A549 treated with RU486 at 1 μM for 4 hours (cell line): Measurements from ENCODE around the gene ZNF22. TPM values are rescaled to one million over a fixed set of nuclear protein-coding genes. Genes with fewer than 3 reads are reported as not detected.

Experiments used
- total RNA-seq: library from RNA; stranded (reverse); fragments of 200-300 nt; extraction: Qiagen RNA extraction; gene quantifications from 5 replicates; pipeline ENCODE4 v1.2.3, GENCODE V29; 2022; ENCODE audit warnings: low read depth

Gene ZNF22
- 3.2 to 7.0 TPM (median 6.7 TPM) in 5 replicates for total RNA-seq

DNA sequence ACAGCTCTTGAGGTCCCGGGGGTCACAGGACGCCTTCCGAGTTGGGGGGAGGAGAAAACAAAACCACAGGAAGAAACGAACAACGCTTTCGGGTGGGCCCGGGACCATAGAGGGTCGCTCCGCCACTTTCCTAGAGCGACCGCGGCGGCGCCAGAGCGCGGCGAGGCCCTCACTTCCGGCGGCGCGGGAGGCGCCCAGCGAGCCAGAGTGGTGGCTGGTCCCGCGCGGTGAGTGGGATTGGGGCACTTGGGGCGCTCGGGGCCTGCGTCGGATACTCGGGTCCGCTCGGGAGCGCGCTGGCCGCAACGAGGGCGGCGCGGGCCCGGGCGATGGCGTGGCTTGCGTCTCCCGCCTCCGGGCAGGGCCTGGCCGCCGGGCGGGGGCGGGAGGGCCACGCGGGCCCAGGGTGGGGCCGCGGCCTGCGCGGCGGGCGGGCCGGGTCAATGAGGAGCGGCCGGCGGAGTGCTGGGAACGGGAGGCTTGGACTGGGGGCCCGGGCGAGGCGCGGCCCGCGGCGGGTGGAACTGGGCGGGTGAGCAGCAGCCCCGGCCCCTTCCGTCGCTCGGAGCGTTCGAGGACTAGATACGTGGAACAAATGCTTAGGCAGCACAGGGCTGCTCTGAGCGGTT lies at the start of gene ZNF22:
Gene ZNF22 (plus strand): TSS at position 172 of the 629 bp plus-strand sequence. CDS start 2,446 bp downstream, outside the sequence.

DNA sequence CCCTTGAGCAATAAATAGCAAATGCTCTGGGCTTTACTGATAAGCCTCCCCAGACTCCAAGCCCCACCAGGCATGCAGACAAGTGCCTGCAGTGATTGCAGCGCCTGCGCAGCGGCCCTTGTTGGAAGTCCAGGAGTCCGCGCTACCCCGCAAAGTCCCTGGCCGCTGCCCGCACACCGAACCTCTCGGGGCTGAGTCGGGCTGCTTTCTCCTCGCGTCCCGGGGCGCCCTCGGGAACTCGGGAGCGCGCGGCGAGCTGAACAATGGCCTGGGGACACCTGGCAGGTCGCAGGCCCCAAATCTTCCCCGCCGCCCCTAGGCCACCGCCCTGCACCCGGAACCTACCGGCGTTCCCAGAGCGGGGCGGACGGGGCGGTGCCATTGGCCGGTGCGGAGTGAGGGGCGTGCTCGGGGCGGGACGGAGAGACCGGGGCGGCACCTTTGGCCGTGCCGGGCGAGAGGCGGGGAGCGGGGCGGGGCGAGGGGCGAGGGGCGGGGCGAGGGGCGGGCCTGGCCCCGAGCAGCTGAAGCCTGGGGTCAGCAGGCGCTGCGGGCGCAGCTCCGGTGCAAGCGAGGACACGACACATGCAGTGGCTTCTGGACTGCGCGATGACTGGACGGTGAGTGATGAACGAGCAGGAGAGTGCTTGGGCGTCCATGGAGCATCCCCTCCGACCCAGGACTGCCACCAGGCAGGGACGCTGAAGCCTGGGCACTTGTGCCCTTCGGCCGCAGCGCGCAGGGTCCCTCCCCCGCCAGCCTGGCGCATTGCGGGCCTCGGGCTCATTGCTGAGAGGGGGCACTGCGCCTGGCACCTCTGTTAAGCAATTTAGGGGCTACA lies 41.3 kb upstream of the ZNF22 start, which contains the start of gene RASSF4:
Gene RASSF4 (plus strand): TSS at position 556 of the 841 bp plus-strand sequence. CDS start 10,401 bp downstream, outside the sequence.

DNA sequence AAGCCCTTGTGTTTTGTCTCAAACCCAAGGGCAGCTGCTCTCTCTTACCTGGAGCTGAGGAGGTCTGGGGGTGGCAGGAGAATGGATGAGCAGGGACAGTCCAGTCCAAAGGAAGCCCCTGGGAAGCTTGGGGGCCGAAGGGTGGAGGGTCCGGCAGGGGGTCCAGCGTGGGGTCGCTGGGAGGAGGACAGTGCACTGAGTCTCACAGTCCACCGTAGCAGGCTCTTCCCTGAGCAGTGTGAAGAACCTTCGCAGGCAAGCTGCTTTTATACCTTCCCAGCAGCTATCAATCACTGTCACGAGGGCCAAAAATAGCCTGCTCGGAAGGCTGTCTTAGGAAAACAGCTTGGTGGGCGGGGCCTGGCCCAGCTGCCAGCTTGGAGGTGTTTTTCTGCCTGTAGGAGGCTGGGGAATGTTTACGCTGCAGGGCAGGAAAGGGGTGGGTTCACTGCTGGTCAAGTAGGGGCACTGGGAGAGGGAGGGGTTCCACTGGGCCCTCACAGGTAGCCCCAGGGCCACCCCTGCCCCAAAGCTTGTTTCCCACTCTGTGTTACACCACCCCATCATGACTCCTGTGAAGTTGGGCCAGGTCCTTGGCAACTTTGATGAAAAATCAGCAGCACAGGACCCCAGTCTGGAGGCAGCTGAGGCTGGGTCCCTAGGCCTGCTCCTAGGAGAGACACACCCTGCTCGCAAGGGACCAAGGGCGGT lies 22.0 kb upstream of the ZNF22 start, which contains the start of gene DEPP1:
Gene DEPP1 (minus strand): TSS at position 240 of the 711 bp plus-strand sequence. CDS start 779 bp downstream, outside the sequence.

Other genes starting within 250 kb of the ZNF22 start
- gene TMEM72, start 89.6 kb upstream of the ZNF22 start, total RNA-seq: not detected in 5 replicates
- 1.1 to 2.0 TPM (median 1.4 TPM) in 5 replicates for gene RASSF4, start 41.1 kb upstream of the ZNF22 start, total RNA-seq
- gene DEPP1, start 22.1 kb upstream of the ZNF22 start, total RNA-seq: 0.81 to 1.7 TPM (median 1.6 TPM) in 5 replicates